GM18507 (cell line): ENCODE results near the gene CSF1R.
"Not testable (repeated sequence)": the region's sequence is repeated elsewhere in the genome, so short reads cannot be mapped to it uniquely, and the experiment has no call there.

ENCODE experiments used
- DNase-seq: peaks from one replicate; pipeline ENCODE4 v3.0.0; 2011; ENCODE audit warnings: low read depth; ENCODE audit not compliant: insufficient read length; ENCODE audit errors: extremely low spot score
- FAIRE-seq: peaks from 2 replicates; lab custom pipeline; 2011; peaks lifted over from hg19 to GRCh38; lab: Jason Lieb, UNC

The CSF1R gene

GRCh38 chr5:150060471-150060870 lies 25.9 kb downstream of the CSF1R start:
- FAIRE-seq (no peak), DNase-seq (no peak)

GRCh38 chr5:150059623-150060022 lies 26.7 kb downstream of the CSF1R start:
- FAIRE-seq (no peak), DNase-seq (no peak)

- DNase-seq = no peak
- FAIRE-seq = no peak
These were observed 27.8 kb downstream of the CSF1R start for GRCh38 chr5:150058480-150059126.

DNA sequence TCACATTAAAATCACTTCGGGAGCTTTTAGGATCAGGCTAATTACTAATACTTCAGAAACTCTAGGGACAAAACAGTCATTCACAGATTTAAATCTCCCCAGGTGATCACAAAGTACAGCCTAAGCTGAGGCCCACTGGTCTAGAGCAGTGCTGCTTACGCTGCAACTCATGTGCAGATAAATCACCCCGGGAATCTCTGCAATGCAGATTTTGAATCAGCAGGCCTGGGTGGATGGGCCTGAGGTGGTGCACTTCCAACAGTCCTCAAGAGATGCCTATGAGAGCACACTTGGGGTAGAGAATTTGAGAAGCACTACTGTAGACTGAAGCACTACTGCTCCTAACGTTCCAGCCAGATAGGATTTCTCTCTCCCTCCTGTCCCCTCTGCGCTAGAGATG lies 28.4 kb downstream of the CSF1R start:
- DNase-seq = no peak
- FAIRE-seq = no peak

DNA sequence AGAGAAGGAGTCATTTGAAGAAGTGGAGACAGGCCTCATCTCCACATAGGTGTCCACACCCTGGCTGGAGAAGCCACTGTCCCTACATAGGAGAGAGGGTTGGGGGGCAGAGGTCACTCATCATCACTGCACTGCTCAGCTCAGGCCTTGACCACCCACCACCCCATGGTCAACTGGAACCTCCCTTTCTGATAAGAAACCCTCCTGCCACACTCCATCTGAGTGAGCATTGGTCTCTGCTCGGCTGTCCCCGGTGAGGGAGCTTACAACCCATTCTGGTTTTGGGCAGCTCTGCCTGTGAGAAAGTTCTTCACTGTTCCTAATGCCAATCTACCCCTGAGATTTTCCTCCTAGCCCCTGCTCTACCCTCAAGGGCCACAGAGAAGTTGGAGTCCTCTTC lies 28.8 kb downstream of the CSF1R start:
- DNase-seq = no peak
- FAIRE-seq = no peak

GRCh38 chr5:150057052-150057451 lies 29.3 kb downstream of the CSF1R start:
- no peak for DNase-seq
- no peak for FAIRE-seq

- DNase-seq (no peak), FAIRE-seq (no peak)
These were observed 30.3 kb downstream of the CSF1R start for GRCh38 chr5:150056075-150056443.

DNA sequence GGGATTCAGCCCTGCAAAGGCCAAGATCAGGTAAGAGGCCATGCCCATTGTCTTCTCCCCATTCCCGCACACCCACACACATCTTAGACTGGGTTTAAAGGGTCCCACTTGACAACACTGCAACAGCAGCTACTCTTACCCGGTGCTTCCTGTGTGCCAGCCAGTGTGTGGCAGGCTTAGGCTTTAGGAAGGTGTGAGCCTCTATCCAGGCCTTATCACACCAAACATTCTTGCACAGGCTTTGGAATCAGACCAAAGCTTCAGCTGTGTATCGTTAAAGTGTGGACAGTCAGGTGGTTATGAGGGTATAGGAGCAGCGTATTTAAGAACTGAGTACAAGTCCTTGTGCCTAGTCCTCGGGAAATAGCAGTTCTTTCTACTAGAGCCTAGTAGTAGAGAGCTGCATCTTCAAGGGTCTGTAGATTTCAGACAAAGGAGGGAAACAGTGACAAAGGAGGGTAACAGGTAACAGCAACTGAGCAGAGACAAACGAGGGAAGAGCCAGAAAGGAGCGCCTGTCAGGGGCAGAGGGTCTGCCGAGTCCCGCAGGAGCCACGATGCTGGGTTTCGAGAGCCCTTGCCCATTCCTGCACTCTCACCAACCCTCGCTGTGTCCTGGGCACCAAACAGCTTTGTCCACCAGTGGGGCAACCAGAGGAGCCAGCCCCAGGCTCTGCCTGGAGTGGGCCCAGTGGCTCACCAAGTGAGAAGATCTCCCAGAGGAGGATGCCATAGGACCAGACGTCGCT lies 30.9 kb downstream of the CSF1R start:
- FAIRE-seq = no peak
- DNase-seq = no peak

DNA sequence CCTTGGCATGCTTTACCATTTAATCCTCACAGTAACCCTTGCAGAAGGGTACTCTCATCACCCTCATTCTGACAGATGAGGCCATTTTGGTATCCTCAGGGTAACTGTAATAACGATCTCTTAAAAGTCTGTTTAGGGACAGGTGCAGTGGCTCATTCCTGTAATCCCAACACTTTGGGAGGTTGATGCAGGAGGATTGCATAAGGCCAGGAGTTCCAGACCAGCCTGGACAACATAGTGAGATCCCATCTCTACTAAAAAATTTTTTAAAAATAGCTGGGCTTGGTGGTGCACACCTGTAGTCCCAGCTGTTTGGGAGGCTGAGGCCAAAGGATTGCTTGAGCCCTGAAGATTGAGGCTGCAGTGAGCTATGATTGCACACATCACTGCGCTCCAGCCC lies 31.8 kb downstream of the CSF1R start:
- FAIRE-seq (no peak), DNase-seq (no peak)

DNA sequence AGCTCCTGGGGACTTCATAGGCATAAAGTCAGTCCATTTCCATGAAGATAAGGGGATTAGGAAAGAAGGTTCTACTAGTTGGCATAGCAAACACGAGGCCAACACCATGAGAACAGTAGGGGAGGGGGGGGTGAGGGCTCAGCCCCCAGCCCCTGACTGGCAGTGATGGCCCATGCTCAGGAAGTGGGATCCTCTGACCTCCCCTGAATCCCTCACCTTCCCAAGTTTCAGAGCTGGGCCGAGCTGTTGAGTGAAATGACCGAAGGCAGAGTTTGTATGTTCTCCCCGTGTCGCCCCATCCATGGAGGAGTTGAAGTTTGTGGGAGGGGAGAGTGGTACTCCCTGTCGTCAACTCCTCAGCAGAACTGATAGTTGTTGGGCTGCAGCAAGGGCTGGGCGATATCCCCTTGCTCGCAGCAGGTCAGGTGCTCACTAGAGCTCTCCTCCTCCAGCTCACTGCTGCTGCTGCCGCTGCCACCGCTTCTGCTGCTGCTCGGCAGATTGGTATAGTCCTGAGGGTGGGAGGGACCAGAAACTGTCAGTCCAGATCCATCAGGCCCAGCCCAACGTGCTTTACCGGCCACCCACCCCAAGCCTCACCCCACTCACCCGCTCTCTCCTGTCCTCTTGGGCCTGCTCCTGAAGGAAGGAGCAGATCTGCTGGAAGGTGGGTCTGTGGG lies 32.5 kb downstream of the CSF1R start:
- DNase-seq = no peak
- no peak for FAIRE-seq

- DNase-seq (no peak), FAIRE-seq (no peak)
These were observed 33.2 kb downstream of the CSF1R start for GRCh38 chr5:150052956-150053712.

- no peak for FAIRE-seq
- no peak for DNase-seq
These were observed 34.0 kb downstream of the CSF1R start for GRCh38 chr5:150052226-150052955.

- DNase-seq (no peak), FAIRE-seq (no peak)
These were observed 34.6 kb downstream of the CSF1R start for GRCh38 chr5:150051657-150052195.

- FAIRE-seq, DNase-seq: not testable (repeated sequence)
These were observed 36.1 kb downstream of the CSF1R start for GRCh38 chr5:150050172-150050811.

GRCh38 chr5:150046031-150046430 lies 40.3 kb downstream of the CSF1R start:
- DNase-seq = no peak
- FAIRE-seq = no peak

DNA sequence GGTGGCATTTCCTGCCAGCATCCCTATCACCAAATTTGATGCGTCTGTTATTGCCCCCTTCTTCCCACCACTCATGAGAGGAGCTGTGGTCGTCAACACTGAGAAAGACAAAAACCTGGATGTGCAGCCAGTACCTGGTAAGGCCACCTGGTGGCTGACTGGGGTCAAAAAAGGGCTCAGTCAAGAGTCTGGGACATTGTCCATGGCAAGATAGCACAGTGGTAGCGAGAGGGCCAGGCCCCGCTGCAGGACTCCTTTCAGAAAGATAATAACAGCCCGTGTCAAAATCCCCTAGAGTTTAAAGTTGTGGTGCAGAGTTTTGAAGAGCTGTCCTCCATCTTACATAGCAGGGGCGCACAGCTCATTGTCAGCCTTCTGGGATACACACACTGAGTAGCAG lies 40.8 kb downstream of the CSF1R start:
- FAIRE-seq (no peak), DNase-seq (no peak)

DNA sequence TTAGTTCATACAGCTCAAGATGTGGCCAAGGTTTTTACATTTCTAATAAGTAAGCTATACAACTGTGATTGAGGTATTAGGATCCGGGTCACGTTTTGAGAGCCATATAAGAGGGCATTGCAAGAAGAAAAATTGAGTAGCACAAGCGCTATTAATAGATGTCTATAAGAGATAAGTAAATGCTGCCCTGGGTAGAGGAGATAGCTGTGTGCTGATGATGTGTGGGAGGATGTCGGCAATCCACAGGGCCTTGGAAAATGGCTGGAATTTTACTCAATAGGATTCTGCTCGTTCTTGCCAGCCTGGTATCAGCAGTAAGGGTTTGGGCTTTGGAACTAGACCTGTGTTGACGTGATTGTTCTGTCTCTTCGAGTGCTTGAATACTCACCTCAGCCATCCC lies 41.6 kb downstream of the CSF1R start:
- no peak for DNase-seq
- no peak for FAIRE-seq

GRCh38 chr5:150044329-150044681 lies 42.0 kb downstream of the CSF1R start:
- DNase-seq (no peak), FAIRE-seq (no peak)
